ENCODE measurements around the gene DRD3.

The DRD3 gene

DNA sequence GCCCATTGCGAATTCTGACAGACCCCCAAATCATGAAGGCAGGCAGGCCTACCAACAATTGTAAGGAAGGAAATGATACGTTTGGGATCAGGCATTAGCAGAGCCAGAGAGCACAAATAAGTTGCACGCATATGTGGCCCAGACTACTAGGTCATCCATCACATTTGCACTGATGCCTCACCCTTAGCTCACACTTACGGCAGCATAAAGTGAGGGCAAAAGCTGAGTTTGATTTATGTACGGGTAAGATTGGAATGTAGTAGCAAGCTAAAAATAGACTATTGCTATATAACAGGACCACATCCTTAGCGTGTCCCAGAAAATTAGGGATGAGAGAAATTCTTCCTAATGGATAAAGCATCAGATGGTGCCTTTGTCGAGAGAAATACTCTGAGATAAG lies 63.7 kb downstream of the DRD3 start:
- DNase-seq, result no peak

DNA sequence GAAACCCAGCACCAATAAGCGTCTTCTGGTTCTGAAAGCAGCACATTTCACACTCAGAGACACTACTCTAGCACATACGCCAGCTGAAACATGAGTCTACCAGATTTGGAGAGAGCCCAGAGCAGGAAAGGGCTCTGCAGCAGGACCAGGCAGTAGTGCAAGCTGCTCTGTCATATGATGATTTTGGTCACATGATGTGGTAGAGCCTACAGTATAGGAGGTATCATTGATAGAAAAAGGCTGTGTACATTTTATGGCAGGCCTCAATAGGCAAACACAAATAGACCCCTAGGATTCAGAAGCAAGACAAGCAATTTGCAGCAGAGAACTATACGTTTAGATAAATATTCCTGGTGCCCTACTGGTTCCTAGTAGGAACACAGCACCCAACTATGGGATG lies 64.1 kb downstream of the DRD3 start:
- no peak for DNase-seq

DNA sequence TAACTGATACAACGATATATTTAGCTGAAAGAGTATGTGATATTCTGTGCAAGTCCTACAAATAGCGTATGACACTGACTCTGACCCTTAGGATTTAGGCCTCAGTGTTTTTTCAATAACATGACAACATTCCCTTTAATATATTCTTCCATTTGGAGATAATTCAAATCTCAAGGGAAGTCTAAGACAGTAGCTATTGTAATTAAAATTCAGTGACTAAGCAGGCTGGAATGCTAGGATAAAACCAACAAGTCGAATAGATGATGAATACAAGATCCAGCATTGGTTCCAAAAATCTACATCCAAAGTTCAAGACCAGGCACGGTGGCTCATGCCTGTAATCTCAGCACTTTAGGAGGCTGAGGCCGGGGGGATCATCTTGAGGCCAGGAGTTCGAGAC lies 66.2 kb downstream of the DRD3 start:
- no peak for DNase-seq

DNA sequence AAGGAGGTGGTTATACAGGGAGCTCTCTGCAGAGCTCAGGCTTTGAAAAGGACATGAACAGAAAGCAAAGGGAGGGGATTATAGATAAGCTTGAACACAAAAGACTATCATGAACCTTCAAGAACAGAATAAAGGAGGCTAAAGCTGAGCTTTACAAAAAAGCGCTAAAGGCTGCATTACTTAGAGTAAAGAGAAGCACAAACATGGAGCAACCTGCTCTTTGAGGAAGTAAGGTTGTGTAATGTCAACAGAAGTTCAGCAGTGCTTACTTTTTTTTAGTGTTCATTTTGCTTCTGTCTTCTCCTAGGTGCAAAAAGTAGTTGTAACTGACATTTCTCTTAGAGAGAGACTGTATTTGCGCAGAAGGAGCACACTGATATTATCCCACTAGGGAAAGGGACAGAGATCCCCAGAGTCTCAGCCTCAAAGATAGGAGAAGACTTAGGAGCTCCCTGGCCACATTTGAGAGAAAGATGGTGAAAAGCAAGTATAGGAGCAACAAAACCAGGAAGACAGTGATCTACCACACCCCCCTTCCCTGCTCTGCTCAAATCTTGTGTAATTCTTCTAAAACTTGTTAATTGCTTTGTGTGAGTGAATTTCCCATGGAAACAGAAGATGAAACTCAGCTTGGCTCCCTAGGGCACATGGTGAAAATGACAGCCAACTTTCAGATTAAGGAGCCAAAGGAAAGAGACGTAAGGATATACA lies 67.6 kb downstream of the DRD3 start:
- DNase-seq, result no peak

DNA sequence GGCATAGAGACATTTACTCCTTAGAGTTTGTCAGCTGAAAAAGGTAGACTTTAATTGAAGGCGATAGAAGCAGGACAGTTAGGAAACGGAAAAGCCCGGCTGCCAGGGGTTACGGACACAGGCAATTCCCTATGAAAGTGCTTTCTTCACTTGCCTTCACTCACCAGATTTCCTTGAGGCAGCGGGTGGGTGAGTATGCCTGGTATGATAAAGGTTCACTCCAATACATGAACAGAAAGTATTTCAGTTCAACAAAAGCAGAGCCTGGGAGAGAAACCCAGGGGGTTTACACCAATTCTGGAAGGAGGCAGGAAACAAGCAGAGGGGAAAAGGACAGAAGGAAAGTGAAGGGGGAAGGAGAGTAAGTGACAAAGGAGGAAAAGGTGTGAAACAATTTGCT lies 68.4 kb downstream of the DRD3 start:
- DNase-seq, result peak; percentile 29

DNA sequence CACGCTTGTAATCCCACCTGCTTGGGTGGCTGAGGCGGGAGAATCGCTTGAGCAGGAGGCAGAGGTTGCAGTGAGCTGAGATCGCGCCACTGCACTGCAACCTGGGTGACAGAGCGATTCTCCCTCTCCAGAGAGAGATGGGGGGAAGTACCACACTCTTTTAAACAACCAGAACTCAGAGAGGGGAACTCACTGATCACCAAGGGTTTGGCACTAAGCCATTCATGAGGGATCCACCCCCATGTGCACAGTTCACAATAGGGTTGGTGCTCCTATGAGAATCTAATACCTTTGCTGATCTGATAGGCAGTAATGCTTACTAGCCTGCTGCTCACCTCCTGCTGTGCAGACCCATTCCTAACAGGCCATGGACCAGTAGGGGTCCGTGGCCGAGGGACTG lies 70.7 kb downstream of the DRD3 start:
- no peak for DNase-seq

DNA sequence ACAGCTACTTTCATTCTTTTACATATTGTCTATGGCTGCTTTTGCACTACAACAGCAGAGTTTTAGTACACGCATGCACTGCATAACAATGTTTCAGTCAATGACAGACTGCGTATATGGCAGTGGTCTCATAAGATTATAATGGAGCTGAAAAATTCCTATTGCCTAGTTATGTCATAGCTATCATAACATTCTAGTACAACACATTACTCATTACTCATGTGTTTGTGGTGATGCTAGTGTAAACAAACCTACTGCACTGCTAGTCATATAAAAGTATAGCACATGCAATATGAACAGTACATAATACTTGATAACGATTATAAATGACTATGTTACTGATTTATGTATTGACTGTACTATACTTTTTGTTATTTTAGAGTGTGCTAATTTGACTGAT lies 74.4 kb downstream of the DRD3 start:
- DNase-seq, result no peak

DNA sequence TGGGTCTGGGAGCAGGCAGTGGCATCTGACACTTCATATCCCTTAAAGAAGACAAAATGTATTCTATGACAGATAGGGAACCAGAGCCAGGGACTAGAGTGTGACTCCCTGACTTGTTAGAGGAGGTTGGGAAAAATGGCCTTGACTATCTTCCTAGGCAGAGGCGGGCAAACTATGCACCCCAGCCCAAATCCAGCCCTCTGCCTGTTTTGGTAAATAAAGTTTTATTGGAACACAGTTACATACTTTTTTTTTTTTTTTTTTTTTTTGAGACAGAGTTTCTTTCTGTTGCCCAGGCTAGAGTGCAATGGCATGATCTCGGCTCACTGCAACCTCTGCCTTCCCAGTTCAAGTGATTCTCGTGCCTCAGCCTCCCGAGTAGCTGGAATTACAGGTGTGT lies 75.0 kb downstream of the DRD3 start:
- DNase-seq, result no peak

DNA sequence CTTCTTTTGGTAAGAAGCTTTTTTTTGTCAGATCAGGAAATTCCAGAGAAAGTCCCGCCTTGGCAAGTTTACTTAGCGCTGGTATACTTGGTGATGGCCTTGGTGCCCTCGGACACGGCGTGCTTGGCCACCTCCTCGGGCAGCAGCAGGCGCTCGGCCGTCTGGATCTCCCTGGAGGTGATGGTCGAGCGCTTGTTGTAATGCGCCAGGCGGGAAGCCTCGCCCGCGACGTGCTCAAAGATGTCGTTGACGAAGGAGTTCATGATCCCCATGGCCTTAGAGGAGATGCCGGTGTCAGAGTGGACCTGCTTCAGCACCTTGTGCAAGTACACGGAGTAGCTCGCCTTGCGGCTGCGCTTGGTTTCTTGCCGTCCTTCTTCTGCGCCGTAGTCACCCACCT lies 75.7 kb downstream of the DRD3 start:
- DNase-seq, result no peak

DNA sequence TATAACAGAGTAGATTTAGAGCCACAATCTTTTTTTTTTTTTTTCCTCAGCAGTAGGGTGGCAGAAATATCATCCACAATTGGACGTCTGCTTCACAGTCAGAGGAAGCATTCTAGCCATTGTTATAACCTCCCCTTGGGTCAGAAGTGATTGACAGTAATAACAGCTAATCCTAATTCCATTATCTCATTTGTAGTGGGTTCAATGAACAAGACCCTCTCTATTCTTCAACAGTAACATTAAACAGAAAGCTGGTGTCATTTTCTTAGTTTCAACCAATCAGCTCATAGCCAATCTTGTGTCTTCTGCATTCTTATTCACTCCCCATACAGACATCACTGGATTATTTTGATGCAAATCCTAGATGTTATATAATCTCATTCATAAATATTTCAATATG lies 77.8 kb downstream of the DRD3 start:
- peak; percentile 44 for DNase-seq

DNA sequence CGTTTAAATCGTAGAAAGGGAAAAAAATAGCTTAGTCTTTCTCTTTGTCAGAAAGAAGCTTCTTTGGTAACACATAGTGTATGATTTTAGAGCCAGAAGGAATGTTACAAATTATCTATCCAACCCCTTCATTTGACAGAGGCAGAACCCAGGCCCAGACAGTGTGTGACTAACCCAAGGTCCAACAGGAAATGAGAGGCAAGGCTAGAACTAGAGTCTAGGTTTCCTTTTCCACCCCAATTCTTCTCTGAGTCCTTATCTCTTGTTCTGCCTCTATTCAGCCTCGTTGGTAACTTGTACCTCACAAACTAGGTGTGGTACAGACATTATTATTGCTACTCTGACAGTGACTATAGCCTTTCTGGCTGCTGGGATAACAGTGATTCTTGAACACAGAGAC lies 83.1 kb downstream of the DRD3 start:
- DNase-seq, result no peak

DNA sequence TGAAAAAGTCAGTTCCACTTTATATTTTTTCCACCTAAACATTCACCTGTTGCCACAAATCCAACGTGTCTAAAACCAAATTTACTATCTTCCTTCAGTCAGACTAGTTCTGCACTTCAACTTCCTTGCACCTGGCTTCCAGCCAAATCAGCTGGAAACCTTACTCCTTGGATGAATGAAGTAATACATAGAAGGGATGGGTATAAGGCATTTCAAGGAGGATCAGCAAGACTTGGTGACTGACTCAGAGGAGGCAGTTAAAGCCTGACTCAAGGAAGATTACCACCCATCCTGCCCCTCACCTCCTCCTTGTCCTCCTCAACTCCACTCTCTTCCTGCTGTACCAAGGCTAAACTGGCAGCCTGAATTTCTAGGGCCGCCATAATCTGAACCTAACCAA lies 85.3 kb downstream of the DRD3 start:
- DNase-seq, result no peak

DNA sequence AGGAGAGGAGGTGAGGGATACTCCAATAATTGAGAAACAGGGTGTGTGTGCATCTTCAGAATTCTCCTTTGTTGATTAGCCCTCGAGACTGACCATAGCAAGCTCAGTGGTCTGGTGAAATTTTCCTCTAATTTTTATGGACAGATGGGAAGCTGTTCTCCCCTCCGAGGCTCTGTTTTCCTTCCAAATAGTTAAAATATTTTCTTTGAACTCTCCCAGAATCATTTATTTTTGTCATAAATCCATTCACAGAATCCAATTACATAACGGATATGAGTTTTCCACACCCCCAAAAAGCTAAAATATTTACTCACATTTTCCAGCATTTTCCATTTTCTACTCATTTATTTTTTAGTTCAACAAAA lies 85.9 kb downstream of the DRD3 start:
- DNase-seq, result no peak

DNA sequence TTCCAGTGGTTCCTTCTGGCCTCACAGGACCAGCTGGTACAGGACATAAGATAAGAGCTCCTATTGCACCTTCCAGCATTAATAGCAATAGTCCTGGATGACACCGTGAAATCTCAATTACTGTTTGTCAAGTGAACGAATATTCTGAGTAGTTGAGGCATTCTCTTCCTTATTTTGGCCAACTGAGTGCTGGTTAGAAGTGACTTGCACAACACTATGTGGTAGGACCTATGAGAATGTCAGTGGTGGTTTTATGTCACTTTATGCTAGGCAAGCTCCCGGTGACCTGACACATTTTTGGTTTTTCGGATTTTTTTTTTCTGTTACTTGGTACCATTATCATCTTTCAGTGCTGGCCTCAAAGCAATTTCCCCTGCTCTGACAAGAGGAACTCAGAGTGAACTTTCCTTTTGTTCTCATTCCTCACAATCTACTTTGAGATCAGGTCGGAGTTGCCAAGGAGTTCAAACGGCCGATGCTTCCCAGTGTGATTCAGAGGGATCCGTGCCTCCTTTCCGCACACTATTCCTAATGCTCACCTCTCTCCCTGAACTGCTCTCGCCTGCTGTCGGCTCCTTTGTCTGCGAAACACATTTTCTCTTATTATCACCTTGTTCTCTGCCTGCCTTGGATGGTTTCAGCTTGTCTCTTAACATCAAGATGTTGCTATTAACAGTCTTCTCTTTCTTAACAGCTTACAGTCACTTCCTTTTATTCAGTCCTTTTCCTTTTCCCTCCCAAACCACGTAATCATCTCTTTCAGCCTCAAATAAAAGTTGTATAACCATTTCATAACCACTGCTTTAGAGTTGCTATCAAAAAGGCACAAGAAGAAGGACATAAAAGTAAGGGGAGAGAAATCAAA lies 86.5 kb downstream of the DRD3 start:
- peak; percentile 8 for DNase-seq

DNA sequence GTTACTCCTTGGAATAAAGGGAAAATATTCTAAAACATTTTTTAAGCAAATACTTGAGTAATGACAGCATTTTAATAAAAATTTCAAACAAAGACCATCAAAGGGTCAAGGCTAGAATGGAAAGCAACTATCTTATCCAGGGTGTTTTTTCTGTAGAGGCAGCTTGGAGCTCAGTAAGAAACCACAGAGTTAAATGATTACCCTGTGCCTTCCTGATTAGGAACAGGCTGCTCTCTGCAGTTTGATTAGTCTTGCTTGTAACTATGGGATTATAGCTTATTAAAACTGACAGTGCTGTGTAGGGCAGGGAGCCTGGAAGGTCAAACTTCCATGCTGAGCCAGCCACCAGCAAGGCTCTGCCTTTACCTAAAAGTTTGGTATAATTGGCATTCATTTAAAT lies 89.2 kb downstream of the DRD3 start:
- DNase-seq, result no peak

DNA sequence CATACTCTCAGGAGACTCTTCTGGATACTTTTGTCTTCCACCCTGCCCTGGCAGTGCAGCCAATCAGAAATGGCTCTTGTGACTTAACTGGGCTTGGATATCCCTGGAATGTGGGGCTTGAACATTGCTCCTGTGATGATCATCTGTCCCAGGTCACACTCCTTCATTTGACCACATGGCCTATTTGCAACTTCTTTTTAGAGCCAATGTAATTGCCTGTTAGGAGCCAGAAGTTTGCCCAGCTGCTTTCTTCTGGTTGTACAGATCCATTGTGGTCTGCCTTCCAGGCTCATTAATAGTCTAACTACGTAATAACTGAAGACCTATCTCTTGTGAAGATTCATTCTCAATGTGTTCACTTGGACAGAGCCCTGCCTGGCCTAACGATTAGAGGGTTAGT lies 92.5 kb downstream of the DRD3 start:
- no peak for DNase-seq

DNA sequence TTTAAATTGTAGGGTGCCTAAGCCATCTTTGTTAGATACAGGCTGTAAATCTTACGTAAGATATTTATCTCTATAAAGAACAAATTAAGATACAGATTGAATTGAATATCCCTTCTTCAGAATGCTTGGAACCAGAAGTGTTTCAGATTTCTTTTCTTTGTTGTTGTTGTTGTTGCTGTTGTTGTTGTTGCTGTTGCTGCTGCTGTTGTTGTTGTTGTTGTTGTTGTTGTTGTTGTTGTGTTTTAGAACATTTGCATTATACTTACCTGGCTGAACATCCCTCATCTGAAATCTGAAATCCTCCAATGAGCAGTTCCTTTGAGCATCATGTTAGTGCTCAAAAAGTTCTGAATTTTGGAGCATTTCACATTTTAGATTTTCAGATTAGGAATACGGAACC lies 95.7 kb downstream of the DRD3 start:
- no peak for DNase-seq

DNA sequence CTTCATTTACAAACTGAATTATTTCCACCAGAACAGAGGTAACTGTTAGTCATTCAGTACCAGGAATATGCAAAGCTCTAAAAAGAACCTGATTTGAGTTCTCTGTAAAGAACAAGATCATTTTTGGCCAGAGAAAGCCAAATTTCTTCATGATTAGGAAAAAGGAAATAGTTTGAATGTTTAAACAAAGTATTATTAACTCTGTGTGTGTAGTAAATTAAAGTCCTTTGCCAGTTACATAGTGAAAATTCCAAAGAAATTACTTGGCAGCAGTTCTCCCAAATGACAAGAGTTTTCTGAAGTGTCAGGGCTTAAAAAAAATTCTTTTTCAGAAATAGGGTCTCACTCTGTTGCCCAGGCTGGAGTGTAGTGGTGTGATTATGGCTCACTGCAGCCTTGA lies 97.8 kb downstream of the DRD3 start:
- no peak for DNase-seq

DNA sequence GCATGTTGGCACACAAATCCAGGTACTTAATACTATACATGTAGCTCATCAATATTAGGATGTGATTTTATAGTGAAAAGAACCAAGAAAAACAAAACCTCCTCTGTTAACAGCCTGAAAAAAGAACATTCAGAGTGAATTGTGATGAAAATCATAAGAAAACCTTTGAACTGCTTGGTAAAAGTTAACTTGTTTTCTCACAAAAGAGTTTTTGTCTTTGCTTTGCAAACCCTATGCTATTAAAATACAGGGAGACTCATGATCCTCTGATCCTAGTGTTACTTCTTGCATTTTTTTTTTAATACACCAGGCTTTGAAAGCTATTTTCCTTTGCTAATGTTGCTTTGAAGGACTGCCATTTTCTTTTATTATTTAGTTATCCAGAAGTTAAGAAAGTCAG lies 98.7 kb downstream of the DRD3 start:
- no peak for DNase-seq

DNA sequence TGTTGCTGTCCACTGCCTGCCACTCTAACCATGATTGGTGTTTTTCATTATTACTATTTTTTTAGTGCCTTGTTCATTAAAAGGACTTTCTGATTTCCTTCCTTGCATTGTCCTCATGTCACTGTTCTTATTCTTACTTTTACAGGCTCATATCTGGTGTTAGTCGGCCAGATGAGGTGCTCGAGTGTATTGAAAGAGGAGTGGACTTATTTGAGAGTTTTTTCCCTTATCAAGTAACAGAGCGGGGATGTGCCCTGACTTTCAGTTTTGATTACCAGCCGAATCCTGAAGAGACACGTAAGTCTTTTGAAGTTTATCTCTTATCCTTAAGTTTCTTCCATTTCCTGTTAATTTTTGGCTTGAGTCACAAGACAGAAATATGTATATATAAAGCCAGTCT lies 99.1 kb downstream of the DRD3 start:
- DNase-seq, result no peak

DNA sequence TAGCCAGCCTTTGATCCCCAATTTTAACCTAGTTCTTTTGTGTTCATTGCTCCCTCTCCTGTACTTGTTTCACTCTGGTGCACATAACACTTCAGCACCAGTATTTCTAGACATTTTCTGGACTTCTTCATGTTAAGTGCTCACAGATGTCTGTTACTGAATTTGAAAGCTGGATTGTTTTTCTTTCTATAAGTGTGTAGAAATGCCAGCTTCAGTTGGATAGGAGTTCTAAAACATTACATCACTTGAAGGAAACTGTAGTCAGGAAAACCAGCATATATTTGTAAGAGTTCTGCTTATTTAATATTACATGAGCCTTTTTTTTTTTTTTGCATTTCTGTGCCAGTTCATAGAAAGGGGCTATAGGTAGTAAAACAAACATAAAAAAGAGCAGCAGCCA lies 100.7 kb downstream of the DRD3 start:
- DNase-seq, result no peak
